GM12873 (cell line): ENCODE data around the gene UBE3B.

ENCODE experiments used
- TF ChIP-seq, protein P1 (sequence below): IDR thresholded peaks from 2 replicates; pipeline ENCODE4 v1.5.1; 2012; ENCODE audit warnings: low read depth, mild to moderate bottlenecking, moderate library complexity, low read length, control low read depth; ENCODE audit not compliant: insufficient read depth; ENCODE audit errors: missing control alignments

UBE3B gene

DNA sequence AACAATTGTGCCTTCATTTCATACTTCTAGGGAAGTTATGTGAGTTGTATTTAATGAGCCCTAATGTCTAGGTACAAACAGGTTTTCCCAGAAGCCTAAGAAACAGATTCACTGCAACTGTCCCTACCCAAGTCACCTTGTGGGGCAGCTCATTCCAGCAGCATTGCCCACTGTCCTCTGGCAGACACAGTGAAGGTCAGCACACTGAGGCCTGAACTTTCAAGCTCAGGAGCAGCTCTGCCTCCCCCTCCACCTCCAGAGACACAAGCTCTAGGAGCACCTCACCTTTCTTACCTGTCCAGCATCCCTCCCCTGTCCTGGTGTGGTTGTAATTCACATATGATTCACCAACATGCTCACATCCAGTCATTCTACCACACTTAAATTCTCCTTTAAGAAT, 15.7 kb downstream of the UBE3B start:
- TF ChIP-seq, protein P1, sequence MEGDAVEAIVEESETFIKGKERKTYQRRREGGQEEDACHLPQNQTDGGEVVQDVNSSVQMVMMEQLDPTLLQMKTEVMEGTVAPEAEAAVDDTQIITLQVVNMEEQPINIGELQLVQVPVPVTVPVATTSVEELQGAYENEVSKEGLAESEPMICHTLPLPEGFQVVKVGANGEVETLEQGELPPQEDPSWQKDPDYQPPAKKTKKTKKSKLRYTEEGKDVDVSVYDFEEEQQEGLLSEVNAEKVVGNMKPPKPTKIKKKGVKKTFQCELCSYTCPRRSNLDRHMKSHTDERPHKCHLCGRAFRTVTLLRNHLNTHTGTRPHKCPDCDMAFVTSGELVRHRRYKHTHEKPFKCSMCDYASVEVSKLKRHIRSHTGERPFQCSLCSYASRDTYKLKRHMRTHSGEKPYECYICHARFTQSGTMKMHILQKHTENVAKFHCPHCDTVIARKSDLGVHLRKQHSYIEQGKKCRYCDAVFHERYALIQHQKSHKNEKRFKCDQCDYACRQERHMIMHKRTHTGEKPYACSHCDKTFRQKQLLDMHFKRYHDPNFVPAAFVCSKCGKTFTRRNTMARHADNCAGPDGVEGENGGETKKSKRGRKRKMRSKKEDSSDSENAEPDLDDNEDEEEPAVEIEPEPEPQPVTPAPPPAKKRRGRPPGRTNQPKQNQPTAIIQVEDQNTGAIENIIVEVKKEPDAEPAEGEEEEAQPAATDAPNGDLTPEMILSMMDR, result no peak

DNA sequence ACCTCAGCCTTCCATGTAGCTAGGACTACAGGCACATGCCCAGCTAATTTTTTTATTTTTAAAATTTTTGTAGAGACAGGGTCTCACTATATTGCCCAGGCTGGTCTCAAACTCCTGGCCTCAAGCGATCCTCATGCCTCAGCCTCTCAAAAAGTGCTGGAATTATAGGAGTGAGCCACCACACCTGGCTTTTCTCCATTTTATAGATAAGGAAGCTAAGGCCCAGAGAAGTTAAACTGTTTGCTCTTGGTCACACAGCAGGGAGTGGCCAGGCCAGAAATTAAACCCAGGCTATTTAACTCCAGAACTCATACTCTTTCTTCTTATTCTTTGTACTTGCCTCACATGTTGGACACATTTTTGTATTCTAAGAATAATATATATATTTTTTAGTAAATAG, 16.5 kb downstream of the UBE3B start:
- TF ChIP-seq, protein P1, result no peak

DNA sequence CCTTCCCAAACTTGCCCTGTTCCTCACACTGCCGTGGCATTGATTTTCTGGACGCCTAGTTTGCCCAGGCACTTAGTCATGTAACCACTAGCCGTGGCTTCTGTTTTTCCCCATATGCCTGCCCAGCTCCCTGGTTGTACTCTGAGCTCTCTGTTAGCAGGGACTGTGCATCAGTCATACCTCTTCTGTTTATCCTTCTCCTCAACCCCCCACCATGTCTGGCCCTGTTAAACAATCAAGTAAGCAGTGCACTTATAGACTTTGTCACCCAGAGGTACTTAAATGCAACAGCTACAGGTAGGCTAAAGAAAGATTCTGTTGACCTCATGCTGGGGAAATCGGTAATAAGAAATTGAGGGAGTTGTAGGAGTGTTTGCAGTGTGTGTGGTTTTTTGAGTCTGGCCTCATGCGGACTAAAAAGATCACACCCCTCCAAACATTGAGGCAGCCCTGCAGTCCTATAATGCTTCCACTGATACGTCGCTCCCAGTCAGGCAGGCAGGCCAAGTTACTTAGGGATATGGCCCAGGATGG, 17.0 kb downstream of the UBE3B start:
- TF ChIP-seq, protein P1, result no peak

DNA sequence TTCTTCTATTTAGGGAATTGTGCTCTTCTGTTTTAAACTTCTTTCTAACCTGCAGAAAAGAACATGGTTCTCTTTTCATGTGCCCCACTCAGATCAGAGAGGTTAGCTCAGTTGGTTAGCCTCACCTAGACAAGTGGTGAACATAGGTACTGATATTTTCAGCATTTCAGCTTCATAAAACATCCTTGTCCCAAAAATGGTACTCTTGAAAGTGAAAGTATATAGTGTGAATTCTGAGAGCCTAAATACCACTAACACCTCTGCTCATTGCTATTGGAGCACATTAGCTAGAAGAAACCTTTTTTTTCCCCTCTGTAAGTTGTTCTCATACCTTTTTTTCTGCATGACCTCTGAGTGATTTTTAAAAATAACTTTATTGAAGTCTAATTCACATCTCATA, 17.6 kb downstream of the UBE3B start:
- TF ChIP-seq, protein P1, result no peak

- TF ChIP-seq, protein P1, result no peak
These were observed 18.9 kb downstream of the UBE3B start for GRCh38 chr12:109496306-109496705.

DNA sequence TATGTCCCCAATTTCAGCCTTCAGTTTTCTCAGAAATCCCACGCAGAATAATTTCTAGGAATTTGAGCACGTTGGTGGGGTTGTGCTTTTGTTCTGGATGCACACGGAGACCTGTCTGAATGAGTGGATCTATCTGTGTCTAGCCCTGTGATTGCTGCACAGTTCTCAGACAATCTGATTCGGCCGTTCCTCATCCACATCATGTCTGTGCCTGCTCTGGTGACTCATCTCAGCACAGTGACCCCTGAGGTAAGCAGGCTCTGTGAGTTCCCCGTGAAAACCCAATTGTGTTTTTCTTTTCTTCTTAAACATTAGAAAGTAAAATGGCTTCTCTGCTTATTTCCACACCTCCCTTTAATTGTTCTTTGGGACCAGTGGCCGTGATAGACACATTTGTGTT, 20.2 kb downstream of the UBE3B start:
- TF ChIP-seq, protein P1, result no peak

GRCh38 chr12:109500406-109501185, 23.2 kb downstream of the UBE3B start:
- TF ChIP-seq, protein P1, result no peak
